GM19025 (cell line): ENCODE measurements around the gene SFXN1.

Source experiments
- ATAC-seq: cut with Tn5 transposase; IDR thresholded peaks from one replicate; pipeline ENCODE4 v1.9.1; 2021; ENCODE audit warnings: mild to moderate bottlenecking, low read depth, moderate library complexity; ENCODE audit not compliant: unreplicated experiment

Gene SFXN1

DNA sequence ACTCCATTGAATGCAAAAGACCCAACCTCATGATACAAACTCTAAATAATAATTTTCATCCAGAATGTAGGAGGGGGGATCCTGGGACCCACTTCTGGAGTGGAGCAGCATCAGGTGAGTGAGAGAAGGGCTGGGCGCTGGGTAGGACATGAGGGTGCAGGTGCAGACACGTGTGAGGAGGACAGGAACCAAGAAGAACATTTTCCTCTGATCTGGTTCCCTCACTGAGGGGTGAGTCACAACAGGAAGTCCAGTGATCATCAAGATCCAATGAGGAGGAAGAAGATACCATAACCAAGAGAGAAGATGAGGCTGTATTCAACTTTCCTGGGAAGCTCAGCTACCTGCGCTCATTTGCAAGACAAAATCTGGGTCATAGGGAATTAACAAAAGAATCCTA, 57.4 kb downstream of the SFXN1 start:
- no peak for ATAC-seq

DNA sequence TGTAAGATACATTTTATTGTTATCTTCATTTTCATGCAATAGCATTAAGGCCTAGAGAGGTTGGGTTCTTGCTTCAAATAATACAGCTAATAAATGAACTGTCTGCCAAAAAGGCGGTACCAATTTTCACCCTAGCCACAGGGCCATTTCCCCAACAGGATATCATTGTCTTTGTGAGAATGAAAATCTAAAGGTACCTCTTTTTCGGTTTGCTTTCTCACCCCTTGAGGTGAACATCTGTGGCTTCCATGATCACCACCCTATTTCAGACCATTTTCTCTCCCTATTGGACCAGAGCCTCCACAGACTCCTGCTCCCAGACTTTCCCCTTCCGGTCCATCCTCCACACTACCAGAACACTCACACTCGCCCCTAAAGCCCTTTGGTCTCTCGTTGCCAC, 60.2 kb downstream of the SFXN1 start:
- ATAC-seq = no peak

DNA sequence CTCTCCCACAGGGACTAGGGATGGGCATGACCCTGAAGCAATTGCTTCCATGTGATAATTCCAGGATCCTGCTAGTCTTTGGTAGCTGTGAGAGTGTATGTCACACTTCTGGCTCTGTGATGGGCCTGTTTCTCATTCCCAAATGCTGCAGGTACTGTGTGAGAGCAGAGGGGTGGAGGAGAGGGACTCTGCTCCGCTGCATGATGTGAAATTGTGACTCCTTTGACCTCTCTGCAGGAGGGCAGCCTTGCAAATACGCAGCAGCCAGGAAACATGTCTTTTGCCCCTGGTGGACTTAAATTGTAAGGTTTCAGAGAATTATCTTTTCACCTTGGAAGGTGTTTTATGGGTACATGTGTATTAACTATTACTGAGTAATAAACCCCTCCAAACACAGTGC, 61.6 kb downstream of the SFXN1 start:
- no peak for ATAC-seq

DNA sequence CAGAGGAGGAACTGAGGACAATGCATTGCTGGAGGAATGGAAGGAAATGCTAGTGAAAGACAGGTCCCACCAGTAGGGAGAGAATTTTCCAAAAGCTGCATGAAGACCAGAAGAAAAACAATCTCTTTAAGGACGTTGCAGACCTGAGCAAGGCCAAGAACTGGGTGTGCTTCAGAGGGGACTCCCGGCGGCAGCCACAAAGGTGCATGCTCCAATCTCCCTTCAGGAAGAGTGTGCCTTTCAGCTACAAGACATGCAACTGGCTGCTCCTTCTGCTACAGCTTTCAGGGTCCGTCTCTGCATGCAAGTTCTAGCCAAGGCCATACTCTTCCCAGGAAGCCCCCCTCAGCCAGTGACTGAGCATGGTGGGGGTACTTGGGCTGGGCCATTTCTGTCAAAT, 62.9 kb downstream of the SFXN1 start:
- no peak for ATAC-seq

DNA sequence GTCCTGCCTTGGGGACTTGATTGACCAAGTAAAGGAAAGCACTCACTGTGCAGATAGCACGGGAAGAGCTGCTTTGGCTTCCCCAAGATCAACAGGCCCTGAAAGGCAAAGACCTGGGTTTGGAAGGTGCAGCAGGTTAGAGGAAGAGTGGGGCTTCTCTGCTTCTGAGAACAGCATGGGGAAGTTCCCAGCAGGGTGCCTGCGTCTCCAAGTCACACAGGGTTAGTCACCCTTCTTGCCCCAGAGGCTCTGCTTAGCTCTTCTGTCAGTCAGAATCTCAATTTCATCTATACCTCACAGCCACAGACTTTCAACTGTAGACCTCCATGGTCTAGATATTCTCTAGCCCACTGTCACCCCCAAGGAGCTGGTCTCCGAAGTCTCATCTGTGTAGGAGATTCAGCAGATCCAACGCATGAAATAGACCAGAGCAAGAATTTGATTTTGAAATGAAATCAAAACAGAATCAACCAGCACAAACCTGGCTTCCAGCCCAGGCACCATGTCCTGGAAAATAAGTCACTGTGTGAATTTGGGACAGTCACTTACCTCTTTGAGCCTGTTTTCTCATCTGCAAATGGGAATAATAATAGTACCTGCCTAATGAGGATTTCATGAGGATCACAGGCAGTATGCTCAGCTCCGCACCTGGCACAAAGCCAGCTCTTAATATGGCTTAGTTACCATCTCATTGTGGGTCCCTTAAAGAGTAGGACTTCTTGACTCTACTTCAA, 64.0 kb downstream of the SFXN1 start:
- ATAC-seq = no peak

DNA sequence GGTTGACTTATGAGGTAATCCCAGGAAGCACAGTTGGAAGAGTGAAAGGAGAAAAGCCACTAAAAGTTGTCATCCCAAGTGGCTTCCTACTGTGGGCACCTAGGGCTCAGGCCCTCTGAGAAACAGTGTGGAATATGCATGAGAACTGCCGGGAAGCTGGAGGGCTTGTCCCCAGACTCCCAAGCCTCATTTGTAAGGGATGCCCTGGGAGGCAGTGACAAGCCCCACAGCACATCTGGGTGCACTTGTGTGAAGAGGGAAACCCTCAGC, 64.5 kb downstream of the SFXN1 start:
- ATAC-seq = no peak

DNA sequence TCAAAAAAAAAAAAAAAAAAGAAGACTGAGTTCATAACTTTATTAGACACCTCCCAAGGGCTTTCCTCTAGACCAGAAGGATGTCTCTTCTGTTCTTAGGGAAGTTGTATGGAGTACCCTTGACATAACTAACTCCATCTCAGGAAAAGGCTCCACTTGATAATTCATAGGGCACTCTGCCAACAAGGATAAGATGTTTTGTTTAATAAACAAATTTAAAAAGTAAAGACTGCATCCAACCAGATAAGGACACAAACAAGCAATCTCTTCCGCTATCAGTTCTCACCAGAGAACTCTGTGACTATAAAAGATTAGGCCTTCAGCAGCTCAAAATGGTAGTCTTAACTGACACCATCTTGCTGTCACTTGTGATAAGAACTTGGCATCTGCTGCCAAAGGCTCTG, 65.8 kb downstream of the SFXN1 start:
- no peak for ATAC-seq

DNA sequence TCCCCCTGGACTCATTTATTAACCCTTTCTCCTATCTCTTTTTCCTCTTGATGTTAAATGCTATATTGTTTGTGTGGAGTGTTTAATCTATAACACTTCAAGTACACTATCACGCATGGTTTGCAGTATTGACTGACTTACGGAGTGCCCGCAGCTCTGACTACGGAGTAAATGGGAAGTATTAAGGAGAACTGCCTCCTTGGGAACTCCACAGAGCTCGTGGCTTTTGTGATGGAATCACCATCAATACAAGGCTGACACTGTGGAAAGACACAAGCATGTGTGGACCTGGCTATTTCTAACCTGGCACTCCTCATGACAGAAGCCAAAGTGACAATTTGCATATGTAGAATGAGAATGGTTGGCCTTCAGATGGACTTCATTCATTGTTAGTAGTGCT, 66.2 kb downstream of the SFXN1 start:
- ATAC-seq = no peak

DNA sequence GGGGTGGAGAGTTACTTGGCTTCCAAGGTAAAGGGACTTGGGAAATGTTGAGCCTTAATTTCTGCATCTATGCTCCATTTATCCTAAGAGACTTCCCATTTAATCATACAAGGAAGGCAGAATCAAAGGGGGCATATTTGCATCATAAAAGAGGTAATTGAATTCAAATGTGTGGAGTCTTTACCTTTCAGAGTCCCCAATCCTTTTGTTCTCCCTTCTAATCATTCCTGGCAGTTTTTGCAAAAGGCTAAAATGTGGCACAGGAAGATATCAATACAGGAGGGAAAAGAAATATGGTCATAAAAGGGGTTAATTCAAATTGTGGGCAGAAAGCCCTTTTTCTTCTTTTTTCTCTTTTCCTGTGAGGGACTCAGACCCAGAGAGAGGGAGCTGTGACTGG, 69.5 kb downstream of the SFXN1 start:
- no peak for ATAC-seq

DNA sequence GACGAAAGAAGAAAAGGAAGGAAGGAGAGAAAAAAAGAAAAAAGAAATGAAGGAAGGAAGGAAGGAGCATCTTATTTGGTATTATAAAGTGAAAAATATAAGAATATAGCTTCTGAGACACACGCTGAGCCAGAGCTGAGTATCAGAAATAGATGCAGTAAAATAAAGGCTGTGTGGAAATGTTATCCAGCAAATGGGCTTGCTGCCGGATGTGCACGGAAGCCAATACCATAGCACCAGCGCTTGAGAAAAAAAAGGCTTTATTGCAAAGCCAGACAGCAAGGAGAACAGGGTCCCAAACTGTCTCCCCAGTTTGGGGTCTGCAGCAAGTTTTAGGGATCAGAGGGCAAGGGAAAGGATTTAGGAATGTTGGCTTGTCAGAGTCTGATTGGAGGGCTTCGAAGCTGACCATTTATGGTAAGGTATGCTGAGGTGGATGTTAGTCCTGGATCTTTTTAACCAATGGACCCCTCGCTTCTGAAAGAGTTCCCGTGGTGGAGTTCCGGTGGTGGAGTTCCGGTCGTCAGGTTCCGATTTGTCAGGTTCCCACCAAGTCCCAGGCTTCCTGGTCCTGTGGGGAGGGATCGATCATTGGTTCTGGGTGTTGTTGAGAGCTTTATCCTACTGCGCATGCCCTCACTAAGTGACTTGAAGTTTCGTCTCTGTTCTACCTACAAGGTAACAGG, 70.4 kb downstream of the SFXN1 start:
- ATAC-seq = no peak

DNA sequence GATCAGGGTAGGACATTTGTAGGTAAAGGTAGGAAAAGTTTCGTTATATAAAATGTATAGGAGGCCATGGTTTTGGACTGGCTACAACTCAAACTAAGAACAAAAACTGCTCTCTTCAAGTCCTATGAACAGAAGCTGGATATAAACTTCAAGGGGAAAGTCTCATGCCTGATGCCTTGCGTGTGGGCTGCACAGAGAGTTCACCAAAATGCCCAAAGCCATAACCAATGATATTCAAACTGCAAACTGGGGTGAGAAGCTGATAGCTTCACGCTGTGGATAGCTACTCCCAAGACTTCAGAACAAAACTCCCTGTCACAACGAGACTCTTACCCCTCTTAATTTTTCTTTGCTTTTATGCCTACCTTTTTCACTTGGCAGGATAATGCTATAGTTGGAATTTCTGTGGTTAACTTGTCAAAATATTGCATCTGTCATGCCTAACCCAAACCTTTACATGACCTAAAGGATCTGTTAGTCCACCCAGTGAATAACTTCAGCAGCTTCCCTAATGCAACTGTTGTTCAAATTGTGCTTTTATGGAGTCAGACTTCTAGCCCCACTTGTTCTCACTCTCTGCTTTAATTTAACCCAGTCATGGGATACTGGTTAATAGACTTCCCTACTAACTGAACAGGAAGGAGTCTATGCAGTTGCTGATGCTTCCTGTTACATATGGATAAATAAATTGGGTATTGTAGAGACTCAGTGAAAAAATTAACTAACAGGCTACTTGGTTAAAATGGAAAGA, 71.9 kb downstream of the SFXN1 start:
- ATAC-seq = no peak

DNA sequence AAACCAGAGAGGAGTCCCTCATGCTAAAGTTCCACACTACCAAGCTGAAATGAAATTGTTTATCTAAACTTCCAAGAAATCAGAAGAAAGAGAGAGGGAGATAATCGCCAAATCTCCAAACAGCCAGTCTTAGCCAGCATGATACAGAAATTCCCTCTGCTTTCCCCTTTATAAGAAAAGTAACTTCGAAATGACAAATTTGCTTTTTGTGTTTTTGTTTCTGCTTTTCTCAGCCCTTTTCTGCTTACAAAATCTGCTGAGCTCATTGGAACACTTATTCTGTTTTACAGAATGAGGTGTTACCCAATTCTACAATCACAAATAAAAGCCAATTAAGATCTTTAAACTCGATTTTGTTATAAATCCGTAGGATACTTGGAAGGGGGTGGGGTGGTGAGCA, 72.9 kb downstream of the SFXN1 start:
- ATAC-seq = no peak

DNA sequence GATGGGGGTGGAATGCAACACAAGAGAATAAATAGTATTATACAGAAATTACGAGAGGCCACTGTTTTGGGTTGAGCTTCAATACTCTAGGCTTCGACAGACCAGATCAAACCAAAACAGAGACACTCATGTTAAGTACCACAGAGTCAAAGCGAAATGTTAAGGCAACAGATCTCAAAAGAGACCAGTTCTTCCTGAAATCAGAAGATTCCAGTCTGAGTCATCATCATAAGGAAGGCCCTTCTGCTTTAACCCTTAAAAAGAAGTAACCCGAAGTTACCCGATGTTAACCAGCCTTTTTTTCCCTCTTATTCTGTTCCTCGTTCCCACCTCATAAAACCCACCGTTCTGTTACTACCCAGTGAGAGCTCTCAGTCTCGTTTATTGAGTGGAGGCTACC, 75.9 kb downstream of the SFXN1 start:
- no peak for ATAC-seq

DNA sequence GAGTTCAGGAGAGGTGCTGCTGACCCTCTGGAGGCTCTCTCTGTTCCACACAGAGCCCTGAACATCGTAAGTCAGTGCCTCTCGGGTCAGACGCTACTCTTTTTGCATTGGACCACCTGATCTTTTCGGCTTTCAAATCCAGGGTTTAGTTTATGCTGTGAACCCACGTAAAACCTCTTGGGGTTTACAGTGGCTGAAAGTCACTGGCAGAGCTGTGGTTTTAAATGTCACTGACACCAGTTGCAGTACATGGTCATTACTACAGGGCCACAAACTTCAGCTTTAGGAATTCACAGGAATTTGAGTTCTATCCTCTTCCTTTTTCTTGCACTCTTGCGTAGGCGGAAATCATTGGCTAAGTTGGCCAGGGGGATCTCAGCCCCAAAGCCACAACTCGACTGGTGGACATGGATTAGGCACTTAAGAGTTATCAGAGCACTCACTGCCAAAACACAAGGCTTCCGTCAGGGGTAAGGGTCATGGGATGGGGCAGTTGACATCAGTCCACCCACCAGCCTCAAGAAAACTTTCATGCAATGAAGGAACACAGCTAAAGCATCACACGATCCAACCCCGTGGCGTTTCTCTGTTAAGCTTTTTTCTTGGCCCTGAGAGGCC, 76.9 kb downstream of the SFXN1 start:
- no peak for ATAC-seq

DNA sequence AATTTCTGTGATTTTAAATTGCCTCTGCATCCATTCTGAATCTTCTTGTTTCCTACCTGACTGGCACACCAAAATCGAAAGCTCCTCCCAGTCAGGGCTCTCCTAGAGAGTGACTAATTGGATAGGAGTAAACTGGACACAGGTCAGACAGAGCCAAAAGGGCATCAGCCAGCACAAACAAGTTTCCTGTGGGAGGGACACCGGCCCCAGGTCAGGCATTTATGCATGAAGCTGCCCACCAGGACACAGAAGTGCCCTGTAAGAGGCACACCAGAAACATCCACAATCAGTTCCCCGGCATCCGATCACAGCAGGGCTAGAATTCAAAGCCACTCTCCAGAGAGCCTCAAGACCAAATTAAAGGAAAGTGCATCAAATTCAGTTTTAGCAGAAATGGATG, 78.4 kb downstream of the SFXN1 start:
- ATAC-seq = no peak

DNA sequence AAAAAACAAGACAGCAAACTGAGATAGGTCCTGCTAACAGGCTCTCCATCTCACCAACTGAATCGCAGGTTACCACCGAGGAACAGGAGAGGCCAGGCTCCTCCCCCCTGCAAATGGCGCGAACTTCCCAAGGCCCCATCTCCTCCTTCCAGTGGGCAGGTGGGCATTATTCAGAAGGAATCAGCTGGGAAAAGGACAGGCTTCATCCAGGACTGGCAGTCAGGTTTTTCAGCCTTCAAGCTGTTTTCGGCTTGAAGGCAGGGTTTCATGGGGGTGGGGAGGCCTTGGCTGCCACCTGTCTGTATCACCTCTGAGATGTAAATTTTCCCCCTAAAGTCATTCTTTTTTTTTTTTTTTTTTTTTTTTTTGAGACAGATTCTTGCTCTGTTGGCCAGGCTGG, 79.4 kb downstream of the SFXN1 start:
- ATAC-seq = no peak

DNA sequence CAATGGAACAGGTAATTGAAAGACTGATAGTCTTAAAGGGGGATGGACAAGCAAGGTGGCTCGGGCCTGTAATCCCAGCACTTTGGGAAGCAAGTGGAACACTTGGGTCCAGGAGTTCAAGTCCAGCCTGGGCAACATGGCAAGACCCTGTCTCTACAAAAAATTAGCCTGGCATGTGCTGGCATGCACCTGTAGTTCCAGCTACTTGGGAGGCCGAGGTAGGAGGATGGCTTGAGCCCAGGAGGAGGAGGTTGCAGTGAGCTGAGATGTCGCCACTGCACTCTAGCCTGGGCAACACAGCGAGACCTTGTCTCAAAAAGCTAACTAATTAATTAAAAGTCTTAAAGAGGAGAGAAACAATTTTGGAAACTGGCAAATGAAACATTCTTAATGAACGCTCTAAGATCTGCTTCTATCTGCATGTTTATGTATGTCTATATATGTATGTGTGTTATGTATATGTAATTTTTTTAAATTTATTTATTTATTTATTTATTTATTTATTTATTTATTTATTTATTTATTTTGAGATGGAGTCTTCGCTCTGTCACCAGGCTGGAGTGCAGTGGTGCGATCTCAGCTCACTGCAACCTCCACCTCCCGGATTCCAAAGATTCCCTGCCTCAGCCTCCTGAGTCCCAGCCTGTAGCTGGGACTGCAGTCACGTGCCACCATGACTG, 80.6 kb downstream of the SFXN1 start:
- ATAC-seq = no peak

DNA sequence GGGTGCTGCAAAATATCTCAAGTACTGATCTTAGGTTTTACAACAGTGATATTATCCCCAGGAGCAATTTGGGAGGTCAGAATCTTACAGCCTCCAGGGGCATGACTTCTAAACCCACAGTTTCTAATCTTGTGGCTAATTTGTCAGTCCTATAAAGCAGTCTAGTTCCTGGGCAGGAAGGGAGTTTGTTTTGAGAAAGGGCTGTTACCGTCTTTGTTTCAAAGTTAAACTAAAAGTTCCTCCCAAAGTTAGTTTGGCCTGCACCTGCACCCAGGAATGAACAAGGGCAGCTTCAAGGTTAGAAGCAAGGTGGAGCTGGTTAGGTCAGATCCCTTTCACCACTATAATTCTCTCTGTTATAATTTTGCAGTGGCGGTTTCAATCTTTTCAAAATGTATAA, 81.7 kb downstream of the SFXN1 start:
- no peak for ATAC-seq

DNA sequence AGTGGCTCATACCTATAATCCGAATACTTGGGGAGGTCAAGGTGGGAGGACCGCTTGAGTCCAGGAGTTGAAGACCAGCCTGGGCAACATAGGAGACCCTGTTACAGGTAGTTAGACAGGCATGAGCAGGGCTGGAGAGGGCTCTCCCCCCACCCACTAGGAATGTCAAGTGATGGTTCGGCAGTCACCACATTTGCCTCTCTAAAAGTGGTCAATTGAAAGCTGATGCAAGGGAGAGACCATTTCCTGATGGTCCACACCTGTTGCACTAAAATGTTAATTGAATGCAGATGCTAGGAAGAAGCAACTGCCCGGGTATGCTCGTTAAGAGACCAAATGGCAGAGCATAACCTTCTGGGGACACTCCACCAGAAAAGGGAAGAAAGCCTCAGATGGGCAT, 82.7 kb downstream of the SFXN1 start:
- ATAC-seq = no peak

DNA sequence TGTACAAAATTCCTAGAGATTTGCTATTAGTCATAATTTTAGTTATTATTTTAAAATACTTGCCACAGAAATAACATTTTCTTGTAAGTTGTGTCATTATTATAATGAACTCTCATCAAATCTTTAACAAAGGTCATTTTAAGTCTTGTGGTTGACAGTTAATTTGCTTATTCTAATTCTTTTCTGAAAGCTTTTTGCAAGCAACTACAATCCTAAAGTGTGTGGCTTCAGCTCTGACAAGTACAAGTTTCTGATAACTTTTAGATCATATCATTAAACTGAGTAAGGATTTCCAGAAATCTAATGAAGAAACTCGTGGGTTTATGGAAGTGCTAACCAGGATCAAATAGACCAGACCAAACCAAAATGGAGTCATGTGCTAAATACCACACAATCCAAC, 86.4 kb downstream of the SFXN1 start:
- no peak for ATAC-seq

DNA sequence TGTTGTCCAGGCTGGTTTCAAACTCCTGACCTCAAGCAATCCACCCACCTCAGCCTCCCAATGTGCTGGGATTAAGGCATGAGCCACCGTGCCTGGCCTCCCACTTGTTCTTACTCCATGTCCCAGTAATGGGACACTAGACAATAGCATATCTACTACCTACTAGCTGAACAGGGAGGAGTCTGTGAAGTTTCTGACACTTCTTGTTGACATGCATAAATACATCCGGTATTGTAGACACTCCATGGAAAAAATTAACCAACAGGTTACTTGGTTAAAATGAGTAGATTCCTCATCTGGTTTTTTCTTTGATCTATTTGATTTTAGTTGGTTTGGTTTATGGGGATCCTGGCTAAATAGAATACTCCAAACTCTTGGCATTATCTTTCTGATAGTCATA, 88.3 kb downstream of the SFXN1 start:
- no peak for ATAC-seq
